Peyer's patch (tissue), 4 donors: Measurements from ENCODE around the gene ZNF692. TPM values are rescaled to one million over a fixed set of nuclear protein-coding genes. Genes with fewer than 3 reads are reported as not detected.

Experiments
- DNase-seq, 3 donors: peaks; one replicate each; pipeline ENCODE4 v3.0.0-alpha.2; 2017 to 2019
- H3K27ac ChIP-seq, 4 donors: fragments of 200-600 bp; sonication (generic); one replicate each; pipeline ENCODE4 v1.5.1; 2016 to 2019
- H3K27me3 ChIP-seq, 2 donors: fragments of 200-600 bp; sonication (generic); one replicate each; pipeline ENCODE4 v1.5.1; 2019
- H3K36me3 ChIP-seq, 3 donors: fragments of 200-600 bp; sonication (generic); one replicate each; pipeline ENCODE4 v1.5.1; 2016 to 2019
- H3K4me1 ChIP-seq, 4 donors: fragments of 200-600 bp; sonication (generic); one replicate each; pipeline ENCODE4 v1.5.1; 2016 to 2019
- H3K4me3 ChIP-seq, 4 donors: fragments of 200-600 bp; sonication (generic); 1 replicate in 3 of 4; 2 replicates in 1 of 4; pipeline ENCODE4 v1.5.1; 2016 to 2019; ENCODE audit warnings: mild to moderate bottlenecking in 1 of 4
- H3K9me3 ChIP-seq, 4 donors: fragments of 200-600 bp; sonication (generic); one replicate each; pipeline ENCODE4 v1.5.1; 2016 to 2019; ENCODE audit warnings: mild to moderate bottlenecking in 1 of 4
- CTCF ChIP-seq, 6 experiments: fragments of 450-650 bp in 4 of 6; fragments of 200-600 bp in 2 of 6; sonication (generic) in 1 of 6; IDR thresholded peaks; one replicate each; pipeline ENCODE4 v1.5.1; 2017 to 2019; ENCODE audit warnings: antibody characterized with exemption in 6 of 6, mild to moderate bottlenecking in 3 of 6, moderate library complexity in 1 of 6
- POLR2A ChIP-seq, 2 donors: fragments of 450-650 bp; IDR thresholded peaks; one replicate each; pipeline ENCODE4 v1.5.1; 2017; ENCODE audit warnings: antibody characterized with exemption in 2 of 2, mild to moderate bottlenecking in 2 of 2, moderate library complexity in 2 of 2
- total RNA-seq, 4 donors: library from RNA; depleted of rRNA; stranded (reverse); fragments of >200 nt; gene quantifications; one replicate each; pipeline ENCODE4 v1.1.0, GENCODE V29; 2016

ZNF692 gene
- total RNA-seq, 4 donors from 2014 or later, result 46.2 to 128 (median 104) TPM

GRCh38 chr1:248844526-248844925 is 14.4 kb downstream of the ZNF692 start:
- H3K36me3 ChIP-seq, result peaks cover 0 to 54% (median 0%) of the 10 kb centered on the region in 3 donors

GRCh38 chr1:248843687-248844086 is 15.2 kb downstream of the ZNF692 start:
- no peak overlapping the region for H3K27ac ChIP-seq
- peaks cover 0 to 46% (median 0%) of the 10 kb centered on the region in 3 donors for H3K36me3 ChIP-seq
- peaks cover 0 to 20% (median 9%) of the 10 kb centered on the region in 4 donors for H3K4me1 ChIP-seq
- DNase-seq, result peak in 1 of 3 donors; percentile 1
- H3K4me3 ChIP-seq, result no peak overlapping the region
- H3K9me3 ChIP-seq, result no peaks in the 10 kb centered on the region
- TF ChIP-seq POLR2A (IDR thresholded peaks at IDR 0.05) (no peak), CTCF (IDR thresholded peaks at IDR 0.05) (no peak)
- no peaks in the 10 kb centered on the region for H3K27me3 ChIP-seq

More at GRCh38 chr1:248844526-248844925, 14.4 kb downstream of the ZNF692 start:
- Histone ChIP-seq H3K9me3 (no peaks in the 10 kb centered on the region), H3K4me3 (no peak overlapping the region), H3K27me3 (no peaks in the 10 kb centered on the region), H3K4me1 (peaks cover 0 to 17% (median 6%) of the 10 kb centered on the region in 4 donors), H3K27ac (no peak overlapping the region)
- TF ChIP-seq CTCF (IDR thresholded peaks at IDR 0.05) (no peak), POLR2A (IDR thresholded peaks at IDR 0.05) (no peak)
- peak in 1 of 3 donors; percentile 22 for DNase-seq

DNA sequence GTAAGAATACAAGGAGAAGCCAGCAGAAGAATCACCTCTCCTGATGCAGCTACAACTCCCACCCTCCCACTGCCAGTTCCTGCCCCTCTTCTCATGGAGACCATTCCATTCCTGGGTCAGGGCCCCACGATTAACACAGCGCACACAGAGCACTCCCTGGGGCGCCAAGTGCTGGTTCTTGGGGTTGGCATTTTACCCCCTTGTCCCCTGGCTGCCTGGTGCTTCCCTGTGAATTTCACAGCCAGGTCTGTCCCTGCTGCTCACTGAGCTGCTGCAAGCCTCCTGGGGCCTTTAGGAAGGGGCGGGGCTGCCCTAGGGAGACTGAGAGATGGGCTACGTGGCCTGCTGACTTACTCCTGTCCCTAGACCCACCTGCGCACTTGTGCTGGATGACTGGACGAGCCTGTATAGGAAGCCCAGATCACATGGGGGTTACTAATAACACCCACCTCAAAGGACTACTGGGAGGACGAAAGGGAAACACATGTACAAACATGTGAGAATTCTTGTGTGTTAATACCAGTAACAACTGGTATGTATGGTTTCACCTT is 16.0 kb downstream of the ZNF692 start:
- Histone ChIP-seq H3K36me3 (peaks cover 0 to 37% (median 0%) of the 10 kb centered on the region in 3 donors), H3K9me3 (no peaks in the 10 kb centered on the region)

DNA sequence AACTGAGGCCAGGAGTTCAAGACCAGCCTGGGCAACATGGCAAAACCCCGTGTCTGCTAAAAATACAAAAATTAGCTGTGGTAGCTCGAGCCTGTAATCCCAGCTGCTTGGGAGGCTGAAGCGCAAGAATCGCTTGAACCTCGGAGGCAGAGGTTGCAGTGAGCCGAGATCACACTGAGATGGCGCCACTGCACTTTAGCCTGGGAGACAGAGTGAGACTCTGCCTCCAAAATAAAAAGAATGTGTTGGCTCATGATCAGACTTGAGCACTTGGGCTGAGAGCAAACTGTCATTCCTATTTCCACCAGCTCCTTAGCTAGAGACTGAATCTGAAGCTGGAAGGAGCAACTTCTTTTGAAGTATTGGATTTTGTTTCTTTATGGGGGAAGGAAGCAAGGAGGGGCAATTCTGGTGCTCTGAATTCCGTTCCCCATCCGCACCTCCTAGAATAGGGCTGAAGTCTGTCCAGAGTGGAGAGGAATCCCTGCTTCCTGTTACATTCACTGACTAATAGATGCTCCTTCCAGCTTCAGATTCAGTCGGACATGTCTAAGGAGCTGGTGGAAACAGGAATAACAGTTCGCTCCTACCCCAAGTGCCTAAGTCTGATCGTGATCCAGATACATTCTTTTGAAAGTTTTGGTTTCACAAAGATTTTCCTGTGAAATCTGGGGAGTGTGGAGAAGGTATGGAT is 17.0 kb downstream of the ZNF692 start:
- TF ChIP-seq POLR2A (IDR thresholded peaks at IDR 0.05) (no peak), CTCF (IDR thresholded peaks at IDR 0.05) (peak in 5 of 6 experiments; percentile 1 to 55 (median 44))
- no peak overlapping the region for H3K27ac ChIP-seq
- peak in 1 of 3 donors; percentile 66 for DNase-seq
- H3K4me3 ChIP-seq, result no peak overlapping the region
- H3K36me3 ChIP-seq, result peaks cover 0 to 27% (median 0%) of the 10 kb centered on the region in 3 donors
- no peaks in the 10 kb centered on the region for H3K9me3 ChIP-seq
- H3K27me3 ChIP-seq, result no peaks in the 10 kb centered on the region
- H3K4me1 ChIP-seq, result peaks cover 0 to 24% (median 14%) of the 10 kb centered on the region in 4 donors

More for the DNA sequence above, 16.0 kb downstream of the ZNF692 start:
- Histone ChIP-seq H3K27ac (no peak overlapping the region), H3K27me3 (no peaks in the 10 kb centered on the region), H3K4me1 (peaks cover 0 to 20% (median 9%) of the 10 kb centered on the region in 4 donors), H3K4me3 (no peak overlapping the region)
- DNase-seq, result peak in 1 of 3 donors; percentile 43
- TF ChIP-seq POLR2A (IDR thresholded peaks at IDR 0.05) (no peak), CTCF (IDR thresholded peaks at IDR 0.05) (no peak)

DNA sequence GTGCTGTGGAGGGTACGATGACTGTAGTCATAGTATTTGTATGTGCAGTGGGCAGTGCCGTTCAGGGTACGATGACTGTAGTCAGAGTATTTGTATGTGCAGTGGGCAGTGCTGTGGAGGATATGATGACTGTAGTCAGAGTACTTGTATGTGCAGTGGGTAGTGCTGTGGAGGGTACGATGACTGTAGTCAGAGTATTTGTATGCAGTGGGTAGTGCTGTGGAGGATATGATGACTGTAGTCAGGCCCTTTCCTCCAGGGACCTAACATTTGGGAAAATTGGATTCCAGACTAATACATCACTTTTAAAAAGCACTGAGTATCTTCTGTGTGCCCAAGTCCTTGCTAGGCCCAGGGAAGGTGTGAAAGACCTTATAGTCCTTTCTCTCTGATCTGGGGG is 17.9 kb downstream of the ZNF692 start:
- H3K4me1 ChIP-seq, result peaks cover 0 to 24% (median 14%) of the 10 kb centered on the region in 4 donors
- DNase-seq, result peak in 1 of 3 donors; percentile 1
- no peaks in the 10 kb centered on the region for H3K27me3 ChIP-seq
- TF ChIP-seq POLR2A (IDR thresholded peaks at IDR 0.05), result no peak
- no peak for TF ChIP-seq CTCF (IDR thresholded peaks at IDR 0.05)
- H3K27ac ChIP-seq, result no peak overlapping the region
- peaks cover 0 to 18% (median 0%) of the 10 kb centered on the region in 3 donors for H3K36me3 ChIP-seq
- H3K4me3 ChIP-seq, result no peak overlapping the region
- H3K9me3 ChIP-seq, result no peaks in the 10 kb centered on the region
